ENCODE measurements around the gene CD163. TPM values are rescaled to one million over a fixed set of nuclear protein-coding genes. Genes with fewer than 3 reads are reported as not detected.
"Not testable (repeated sequence)": the region's sequence is repeated elsewhere in the genome, so short reads cannot be mapped to it uniquely, and the experiment has no call there.

CD163 gene
- 14.9 TPM for total RNA-seq
- polyA plus RNA-seq: 132 TPM
- long read RNA-seq, donor 1, full-length matches to known transcripts: 1 of 1 reads
- long read RNA-seq, donor 1, partial matches to known transcripts: 0 of 1 reads
- long read RNA-seq, donor 1, other reads (novel, unspliced or antisense): 0 of 1 reads
- long read RNA-seq, donor 2: 0 reads
- long read RNA-seq, donor 3, full-length matches to known transcripts: 4 of 4 reads
- long read RNA-seq, donor 3, partial matches to known transcripts: 0 of 4 reads
- long read RNA-seq, donor 3, other reads (novel, unspliced or antisense): 0 of 4 reads
- long read RNA-seq, donor 4, full-length matches to known transcripts: 3 of 3 reads
- long read RNA-seq, donor 4, partial matches to known transcripts: 0 of 3 reads
- long read RNA-seq, donor 4, other reads (novel, unspliced or antisense): 0 of 3 reads
- long read RNA-seq, donor 5, full-length matches to known transcripts: 5 of 5 reads
- long read RNA-seq, donor 5, partial matches to known transcripts: 0 of 5 reads
- long read RNA-seq, donor 5, other reads (novel, unspliced or antisense): 0 of 5 reads
- long read RNA-seq, donor 6, full-length matches to known transcripts: 4 of 4 reads
- long read RNA-seq, donor 6, partial matches to known transcripts: 0 of 4 reads
- long read RNA-seq, donor 6, other reads (novel, unspliced or antisense): 0 of 4 reads
- long read RNA-seq, donor 7, full-length matches to known transcripts: 3 of 3 reads
- long read RNA-seq, donor 7, partial matches to known transcripts: 0 of 3 reads
- long read RNA-seq, donor 7, other reads (novel, unspliced or antisense): 0 of 3 reads
- long read RNA-seq, donor 8, partial matches to known transcripts: 0 of 1 reads
- long read RNA-seq, donor 8, other reads (novel, unspliced or antisense): 0 of 1 reads
- long read RNA-seq, donor 9: 0 reads
- long read RNA-seq, donor 10, partial matches to known transcripts: 0 of 4 reads
- long read RNA-seq, donor 10, other reads (novel, unspliced or antisense): 0 of 4 reads

DNA sequence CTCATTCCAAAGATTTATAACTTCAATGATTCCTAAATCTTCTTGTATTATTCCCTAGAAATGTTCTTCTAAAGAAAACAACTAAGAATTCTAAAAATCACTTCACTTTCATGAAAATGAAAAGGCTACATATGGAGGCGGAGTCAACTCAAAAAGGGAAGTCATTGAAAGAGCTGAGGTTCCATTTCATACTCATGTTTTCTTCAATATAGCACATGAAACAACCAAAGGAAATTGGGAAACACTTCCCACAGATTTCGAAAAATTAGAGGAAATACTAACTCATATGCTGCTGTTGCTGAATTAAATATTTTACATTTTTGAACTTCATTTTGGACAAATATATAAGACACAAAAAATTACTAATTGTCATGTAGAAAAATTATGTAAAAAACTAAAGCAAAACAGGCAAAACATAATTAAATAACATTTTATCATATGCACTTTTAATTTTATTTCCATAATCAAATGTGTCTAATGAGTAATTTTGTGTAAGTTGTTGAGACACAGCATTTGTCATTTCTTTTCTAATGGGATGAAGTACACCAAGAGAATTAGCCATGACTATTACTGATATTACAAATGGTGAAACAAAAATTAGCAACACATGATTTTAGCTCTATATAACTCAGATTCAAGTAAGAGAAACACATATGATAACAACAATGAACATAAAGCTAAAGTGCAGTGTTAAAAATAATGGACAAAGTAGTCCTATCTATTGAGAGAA lies at the start of gene CD163:
Gene CD163, minus strand, starts transcription at position 92 of the 730 bp plus-strand sequence. Its CDS starts 87 bp downstream, at position 5.
- Histone ChIP-seq H3K36me3 (ENCODE audit: control insufficient read depth in 2 of 2, insufficient read depth in 2 of 2, low read length in 1 of 2) (no peaks in the 10 kb centered on the region), H3K4me3 (ENCODE audit: low read length in 2 of 2) (no peak within 1 kb of the TSS), H3K9me3 (ENCODE audit: control insufficient read depth in 2 of 2, insufficient read depth in 1 of 2, low read length in 1 of 2) (no peaks in the 10 kb centered on the region), H3K27me3 (ENCODE audit: control insufficient read depth in 2 of 2, insufficient read depth in 1 of 2, low read length in 1 of 2) (no peaks in the 10 kb centered on the region), H3K4me1 (ENCODE audit: control insufficient read depth in 2 of 2, insufficient read depth in 2 of 2, low read length in 2 of 2) (no peaks in the 10 kb centered on the region), H3K27ac (ENCODE audit: low read depth in 1 of 2, low read length in 1 of 2) (no peak within 1 kb of the TSS)
- 50% methylated on average over 2 of the region's 2 CpGs for WGBS
- no peak for DNase-seq (ENCODE audit: low read depth in 6 of 9, low spot score in 9 of 9)

GRCh38 chr12:7542813-7543212 lies 39.2 kb upstream of the CD163 start:
- no peak overlapping the region for H3K27ac ChIP-seq (ENCODE audit: low read depth in 1 of 2, low read length in 1 of 2)
- DNase-seq (ENCODE audit: low read depth in 6 of 9, low spot score in 9 of 9): no peak

GRCh38 chr12:7542046-7542445 lies 38.5 kb upstream of the CD163 start:
- H3K9me3 ChIP-seq (ENCODE audit: control insufficient read depth in 2 of 2, insufficient read depth in 1 of 2, low read length in 1 of 2): no peaks in the 10 kb centered on the region
- WGBS: 84% methylated on average over 8 of the region's 8 CpGs
- H3K27ac ChIP-seq (ENCODE audit: low read depth in 1 of 2, low read length in 1 of 2): no peak overlapping the region
- no peak overlapping the region for H3K4me3 ChIP-seq (ENCODE audit: low read length in 2 of 2)
- no peak for DNase-seq (ENCODE audit: low read depth in 6 of 9, low spot score in 9 of 9)
- H3K27me3 ChIP-seq (ENCODE audit: control insufficient read depth in 2 of 2, insufficient read depth in 1 of 2, low read length in 1 of 2): no peaks in the 10 kb centered on the region
- no peaks in the 10 kb centered on the region for H3K4me1 ChIP-seq (ENCODE audit: control insufficient read depth in 2 of 2, insufficient read depth in 2 of 2, low read length in 2 of 2)
- no peaks in the 10 kb centered on the region for H3K36me3 ChIP-seq (ENCODE audit: control insufficient read depth in 2 of 2, insufficient read depth in 2 of 2, low read length in 1 of 2)

More at GRCh38 chr12:7542813-7543212, 39.2 kb upstream of the CD163 start:
- Histone ChIP-seq H3K9me3 (ENCODE audit: control insufficient read depth in 2 of 2, insufficient read depth in 1 of 2, low read length in 1 of 2) (no peaks in the 10 kb centered on the region), H3K27me3 (ENCODE audit: control insufficient read depth in 2 of 2, insufficient read depth in 1 of 2, low read length in 1 of 2) (no peaks in the 10 kb centered on the region), H3K4me3 (ENCODE audit: low read length in 2 of 2) (no peak overlapping the region), H3K4me1 (ENCODE audit: control insufficient read depth in 2 of 2, insufficient read depth in 2 of 2, low read length in 2 of 2) (no peaks in the 10 kb centered on the region), H3K36me3 (ENCODE audit: control insufficient read depth in 2 of 2, insufficient read depth in 2 of 2, low read length in 1 of 2) (no peaks in the 10 kb centered on the region)

GRCh38 chr12:7514416-7514815 lies 10.8 kb upstream of the CD163 start:
- Histone ChIP-seq H3K36me3 (ENCODE audit: control insufficient read depth in 2 of 2, insufficient read depth in 2 of 2, low read length in 1 of 2) (no peaks in the 10 kb centered on the region), H3K27me3 (ENCODE audit: control insufficient read depth in 2 of 2, insufficient read depth in 1 of 2, low read length in 1 of 2) (no peaks in the 10 kb centered on the region), H3K4me1 (ENCODE audit: control insufficient read depth in 2 of 2, insufficient read depth in 2 of 2, low read length in 2 of 2) (no peaks in the 10 kb centered on the region), H3K9me3 (ENCODE audit: control insufficient read depth in 2 of 2, insufficient read depth in 1 of 2, low read length in 1 of 2) (no peaks in the 10 kb centered on the region), H3K4me3 (ENCODE audit: low read length in 2 of 2) (no peak overlapping the region), H3K27ac (ENCODE audit: low read depth in 1 of 2, low read length in 1 of 2) (no peak overlapping the region)
- DNase-seq (ENCODE audit: low read depth in 6 of 9, low spot score in 9 of 9): no peak
- 98% methylated on average over 8 of the region's 8 CpGs for WGBS

DNA sequence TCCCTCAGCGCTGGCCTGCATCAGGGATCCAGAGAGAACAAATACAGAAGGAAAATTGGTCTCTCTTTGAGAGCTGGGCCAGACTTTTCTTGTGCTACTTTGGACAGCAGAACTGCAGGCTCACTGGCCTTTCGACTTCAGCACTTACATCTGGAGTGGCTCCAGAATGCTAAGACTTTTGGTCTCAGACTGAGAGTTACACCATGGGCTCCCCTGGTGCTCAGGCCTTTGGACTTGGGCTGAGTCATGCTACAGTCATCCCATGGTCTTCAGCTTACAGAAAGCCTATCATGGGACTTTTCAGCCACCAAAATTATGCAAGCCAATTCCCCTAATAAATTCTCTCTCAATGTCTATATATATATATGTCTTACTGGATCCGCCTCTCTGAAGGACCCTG lies 9.0 kb upstream of the CD163 start:
- 94% methylated on average over 3 of the region's 3 CpGs for WGBS
- no peak overlapping the region for H3K27ac ChIP-seq (ENCODE audit: low read depth in 1 of 2, low read length in 1 of 2)
- H3K36me3 ChIP-seq (ENCODE audit: control insufficient read depth in 2 of 2, insufficient read depth in 2 of 2, low read length in 1 of 2): no peaks in the 10 kb centered on the region
- no peak overlapping the region for H3K4me3 ChIP-seq (ENCODE audit: low read length in 2 of 2)
- no peaks in the 10 kb centered on the region for H3K27me3 ChIP-seq (ENCODE audit: control insufficient read depth in 2 of 2, insufficient read depth in 1 of 2, low read length in 1 of 2)
- H3K4me1 ChIP-seq (ENCODE audit: control insufficient read depth in 2 of 2, insufficient read depth in 2 of 2, low read length in 2 of 2): no peaks in the 10 kb centered on the region
- no peaks in the 10 kb centered on the region for H3K9me3 ChIP-seq (ENCODE audit: control insufficient read depth in 2 of 2, insufficient read depth in 1 of 2, low read length in 1 of 2)
- DNase-seq (ENCODE audit: low read depth in 6 of 9, low spot score in 9 of 9): no peak

DNA sequence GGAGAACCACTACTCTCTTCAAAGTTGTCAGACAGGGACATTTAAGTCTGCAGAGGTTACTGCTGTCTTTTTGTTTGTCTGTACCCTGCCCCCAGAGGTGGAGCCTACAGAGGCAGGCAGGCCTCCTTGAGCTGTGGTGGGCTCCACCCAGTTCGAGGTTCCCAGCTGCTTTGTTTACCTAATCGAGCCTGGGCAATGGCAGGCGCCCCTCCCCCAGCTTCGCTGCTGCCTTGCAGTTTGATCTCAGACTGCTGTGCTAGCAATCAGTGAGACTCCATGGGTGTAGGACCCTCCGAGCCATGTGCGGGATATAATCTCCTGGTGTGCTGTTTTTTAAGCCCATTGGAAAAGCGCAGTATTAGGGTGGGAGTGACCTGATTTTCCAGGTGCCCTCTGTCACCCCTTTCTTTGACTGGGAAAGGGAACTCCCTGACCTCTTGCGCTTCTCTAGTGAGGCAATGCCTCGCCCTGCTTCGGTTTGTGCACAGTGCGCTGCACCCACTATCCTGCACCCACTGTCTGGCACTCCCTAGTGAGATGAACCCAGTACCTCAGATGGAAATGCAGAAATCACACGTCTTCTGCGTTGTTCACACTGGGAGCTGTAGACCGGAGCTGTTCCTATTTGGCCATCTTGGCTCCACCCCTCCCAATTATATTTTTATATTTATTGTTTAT lies 6.4 kb upstream of the CD163 start:
- H3K27me3 ChIP-seq (ENCODE audit: control insufficient read depth in 2 of 2, insufficient read depth in 1 of 2, low read length in 1 of 2); H3K4me3 ChIP-seq (ENCODE audit: low read length in 2 of 2); H3K9me3 ChIP-seq (ENCODE audit: control insufficient read depth in 2 of 2, insufficient read depth in 1 of 2, low read length in 1 of 2); H3K27ac ChIP-seq (ENCODE audit: low read depth in 1 of 2, low read length in 1 of 2); H3K36me3 ChIP-seq (ENCODE audit: control insufficient read depth in 2 of 2, insufficient read depth in 2 of 2, low read length in 1 of 2); DNase-seq (ENCODE audit: low read depth in 6 of 9, low spot score in 9 of 9); H3K4me1 ChIP-seq (ENCODE audit: control insufficient read depth in 2 of 2, insufficient read depth in 2 of 2, low read length in 2 of 2): not testable (repeated sequence)
- 94% methylated on average over 14 of the region's 14 CpGs for WGBS

DNA sequence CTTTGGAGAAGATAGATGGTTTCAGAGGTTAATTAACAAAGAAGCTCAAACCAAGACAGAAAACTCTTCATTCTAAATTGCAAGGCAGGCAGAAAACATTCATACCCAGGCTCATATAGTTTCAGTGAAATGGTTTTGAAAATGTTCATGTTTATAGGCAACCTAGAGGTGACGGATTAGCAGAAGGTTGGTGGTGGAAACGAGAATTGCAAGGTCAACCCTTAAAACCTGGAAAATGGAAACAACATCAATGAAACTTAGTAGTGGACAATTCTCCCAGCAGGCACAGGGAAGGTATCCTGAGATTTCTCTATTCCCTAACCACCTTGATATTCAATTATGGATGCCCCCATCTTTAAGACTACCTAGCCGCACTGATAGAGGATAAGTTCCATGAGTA lies 965 bp downstream of the CD163 start:
- Histone ChIP-seq H3K9me3 (ENCODE audit: control insufficient read depth in 2 of 2, insufficient read depth in 1 of 2, low read length in 1 of 2) (no peaks in the 10 kb centered on the region), H3K36me3 (ENCODE audit: control insufficient read depth in 2 of 2, insufficient read depth in 2 of 2, low read length in 1 of 2) (no peaks in the 10 kb centered on the region), H3K4me3 (ENCODE audit: low read length in 2 of 2) (no peak overlapping the region), H3K4me1 (ENCODE audit: control insufficient read depth in 2 of 2, insufficient read depth in 2 of 2, low read length in 2 of 2) (no peaks in the 10 kb centered on the region), H3K27ac (ENCODE audit: low read depth in 1 of 2, low read length in 1 of 2) (no peak overlapping the region), H3K27me3 (ENCODE audit: control insufficient read depth in 2 of 2, insufficient read depth in 1 of 2, low read length in 1 of 2) (no peaks in the 10 kb centered on the region)
- 94% methylated on average over 3 of the region's 3 CpGs for WGBS
- DNase-seq (ENCODE audit: low read depth in 6 of 9, low spot score in 9 of 9): no peak

DNA sequence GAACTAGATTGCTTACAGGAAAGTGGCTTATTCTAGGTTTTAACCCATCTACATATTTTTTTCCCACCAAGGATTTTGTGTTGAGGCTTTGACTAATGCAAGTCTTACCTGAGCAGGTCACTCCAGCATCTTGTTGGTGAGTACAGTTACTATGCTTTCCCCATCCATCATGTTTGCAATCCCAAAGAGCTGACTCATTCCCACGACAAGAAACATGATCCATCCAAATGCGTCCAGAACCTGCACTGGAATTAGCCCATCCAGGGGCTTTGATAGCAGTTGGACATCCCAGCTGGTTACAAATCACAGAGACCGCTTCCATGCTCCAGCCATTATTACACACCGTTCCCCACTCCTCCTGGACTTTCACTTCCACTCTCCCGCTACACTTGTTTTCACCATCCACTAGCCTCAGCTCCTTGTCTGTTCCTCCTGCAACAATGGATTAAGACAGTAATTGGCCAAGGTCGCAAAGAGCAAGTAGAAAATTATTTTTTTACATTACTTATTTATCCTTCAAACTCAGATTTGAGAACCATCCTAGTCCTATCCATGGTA lies 2.5 kb downstream of the CD163 start:
- WGBS: 90% methylated on average over 6 of the region's 6 CpGs
- Histone ChIP-seq H3K4me3 (ENCODE audit: low read length in 2 of 2) (no peak overlapping the region), H3K27me3 (ENCODE audit: control insufficient read depth in 2 of 2, insufficient read depth in 1 of 2, low read length in 1 of 2) (no peaks in the 10 kb centered on the region), H3K27ac (ENCODE audit: low read depth in 1 of 2, low read length in 1 of 2) (no peak overlapping the region), H3K9me3 (ENCODE audit: control insufficient read depth in 2 of 2, insufficient read depth in 1 of 2, low read length in 1 of 2) (no peaks in the 10 kb centered on the region), H3K36me3 (ENCODE audit: control insufficient read depth in 2 of 2, insufficient read depth in 2 of 2, low read length in 1 of 2) (no peaks in the 10 kb centered on the region), H3K4me1 (ENCODE audit: control insufficient read depth in 2 of 2, insufficient read depth in 2 of 2, low read length in 2 of 2) (no peaks in the 10 kb centered on the region)
- no peak for DNase-seq (ENCODE audit: low read depth in 6 of 9, low spot score in 9 of 9)

All from thymus (tissue), 14 donors.